Muscle layer of colon (tissue), 2 donors: ENCODE data around the gene ZNF215.

Experiments
- H3K27ac ChIP-seq: one replicate; pipeline ENCODE4 v1.7.0; 2013; ENCODE audit warnings: low read depth, mild to moderate bottlenecking, low read length, moderate library complexity
- H3K27me3 ChIP-seq, 2 donors: one replicate each; pipeline ENCODE4 v1.7.0; 2013; ENCODE audit warnings: low read length in 2 of 2, mild to moderate bottlenecking in 2 of 2; ENCODE audit not compliant: insufficient read depth in 2 of 2, control insufficient read depth in 1 of 2
- H3K36me3 ChIP-seq: one replicate; pipeline ENCODE4 v1.7.0; 2013; ENCODE audit warnings: mild to moderate bottlenecking, low read length; ENCODE audit not compliant: insufficient read depth
- H3K4me1 ChIP-seq: one replicate; pipeline ENCODE4 v1.7.0; 2013; ENCODE audit warnings: mild to moderate bottlenecking, low read length; ENCODE audit not compliant: insufficient read depth
- H3K4me3 ChIP-seq, 2 donors: one replicate each; pipeline ENCODE4 v1.7.0; 2013; ENCODE audit warnings: low read length in 2 of 2, low read depth in 1 of 2, mild to moderate bottlenecking in 1 of 2, moderate library complexity in 1 of 2
- H3K9ac ChIP-seq: one replicate; pipeline ENCODE4 v1.7.0; 2013; ENCODE audit warnings: low read length
- H3K9me3 ChIP-seq: one replicate; pipeline ENCODE4 v1.7.0; 2013; ENCODE audit warnings: mild to moderate bottlenecking, low read length
- donor health status: abdominal sarcoma.
- donor health status: Adenocarcinoma of cecum.

ZNF215 gene

GRCh38 chr11:6995703-6996102 lies 69.5 kb downstream of the ZNF215 start:
- Histone ChIP-seq H3K9ac (no peak overlapping the region), H3K27me3 (no peaks in the 10 kb centered on the region), H3K9me3 (no peaks in the 10 kb centered on the region), H3K4me1 (peaks cover 12% of the 10 kb centered on the region), H3K27ac (no peak overlapping the region), H3K36me3 (peaks cover 8% of the 10 kb centered on the region), H3K4me3 (no peak overlapping the region)

DNA sequence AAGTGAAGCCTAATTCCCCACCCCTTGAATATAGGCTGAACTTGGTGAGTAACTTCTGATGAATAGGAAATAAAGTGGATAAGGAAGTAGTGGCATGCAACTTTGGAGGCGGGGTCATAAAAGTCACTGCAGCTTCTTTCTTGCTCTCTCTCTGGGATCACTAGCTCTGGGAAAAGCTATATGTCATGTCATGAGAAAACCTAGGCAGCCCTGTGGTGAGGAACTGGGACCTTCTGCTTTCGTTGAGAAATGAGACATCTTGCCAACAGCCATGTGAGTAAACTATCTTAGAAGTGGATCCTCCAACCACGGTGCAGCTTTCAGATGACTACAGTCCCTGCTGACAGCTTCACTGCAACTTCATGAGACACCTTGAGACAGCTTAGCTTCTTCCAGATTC lies 78.3 kb downstream of the ZNF215 start:
- Histone ChIP-seq H3K36me3 (peaks cover 14% of the 10 kb centered on the region), H3K4me1 (no peaks in the 10 kb centered on the region), H3K27ac (no peak overlapping the region), H3K9me3 (no peaks in the 10 kb centered on the region), H3K9ac (no peak overlapping the region), H3K4me3 (no peak overlapping the region), H3K27me3 (no peaks in the 10 kb centered on the region)
